Mammary epithelial cell (primary cell): Measurements from ENCODE around the gene CEBPA.

Experiments
- CTCF ChIP-seq, 2 donors: IDR thresholded peaks in 1 of 2; conservative IDR thresholded peaks in 1 of 2; 2 replicates each; pipeline ENCODE4 v1.5.1; 2011 to 2012; ENCODE audit warnings: inconsistent platforms in 2 of 2, low read length in 2 of 2, mild to moderate bottlenecking in 2 of 2, control low read depth in 1 of 2, low read depth in 1 of 2; ENCODE audit not compliant: insufficient read depth in 1 of 2; ENCODE audit errors: extremely low read depth in 1 of 2
- EZH2 ChIP-seq: IDR thresholded peaks from 2 replicates; pipeline ENCODE4 v1.6.1; 2012; ENCODE audit warnings: low read length, inconsistent platforms, borderline replicate concordance

DNA sequence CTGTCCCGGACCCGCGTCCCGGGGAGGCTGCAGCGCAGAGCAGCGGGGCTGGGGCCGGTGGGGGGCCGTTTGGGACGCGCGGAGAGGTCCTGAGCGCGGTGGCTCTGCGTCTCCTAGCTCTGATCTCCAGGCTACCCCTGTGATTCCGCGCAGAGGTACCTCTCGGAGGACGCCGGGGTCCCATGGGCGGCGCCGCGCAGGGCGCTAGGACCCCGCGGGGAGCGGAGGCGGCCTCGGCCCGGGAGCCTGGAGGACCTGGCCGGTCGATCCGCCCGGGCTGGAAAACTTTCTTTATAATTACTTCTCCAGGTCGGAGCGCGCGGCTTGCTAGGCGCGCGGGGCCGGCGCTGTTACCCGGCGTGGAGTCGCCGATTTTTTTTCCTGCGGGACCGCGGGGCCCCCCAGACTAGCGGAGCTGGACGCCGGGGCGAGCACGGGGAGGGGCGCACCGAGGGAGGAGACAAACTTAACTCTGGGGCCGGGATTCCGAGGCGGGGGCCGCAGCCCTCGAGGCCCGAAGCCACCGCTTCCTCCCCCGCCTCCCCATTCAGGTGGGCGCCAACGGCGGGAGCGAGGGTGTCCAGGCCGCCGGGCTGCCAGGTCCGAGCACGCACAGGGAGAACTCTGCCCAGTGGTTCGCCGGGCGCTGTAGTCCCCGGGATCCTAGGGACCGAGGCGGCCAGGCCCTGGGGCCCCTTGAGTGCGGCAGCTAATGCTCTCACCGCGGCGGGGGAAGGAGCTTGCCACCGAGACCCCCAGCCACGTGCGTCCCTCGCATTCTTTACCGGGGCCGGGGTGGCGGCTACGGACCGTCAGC lies 848 bp upstream of the CEBPA start:
- TF ChIP-seq CTCF (conservative IDR thresholded peaks at IDR 0.05 in 1 of 2, IDR thresholded peaks at IDR 0.05 in 1 of 2; ENCODE audit: extremely low read depth in 1 of 2, insufficient read depth in 1 of 2, low read depth in 1 of 2, low read length in 2 of 2) = no peak
- no peak for TF ChIP-seq EZH2
